GM19463 (cell line): ENCODE measurements around the gene SDHAF2.
"Not testable (repeated sequence)": the region's sequence is repeated elsewhere in the genome, so short reads cannot be mapped to it uniquely, and the experiment has no call there.

Experiments
- ATAC-seq: cut with Tn5 transposase; IDR thresholded peaks from one replicate; pipeline ENCODE4 v1.9.1; 2021; ENCODE audit warnings: mild to moderate bottlenecking, moderate library complexity; ENCODE audit not compliant: unreplicated experiment

The SDHAF2 gene

GRCh38 chr11:61429691-61430582, at the start of gene SDHAF2, which contains the start of gene CPSF7:
TSS of gene SDHAF2 (plus strand) at chr11:61430124. CDS start at chr11:61430147, 23 bp downstream.
TSS of gene CPSF7 (minus strand) at chr11:61429975. CDS start at chr11:61429235, 740 bp downstream.
- ATAC-seq = peak; percentile 89

GRCh38 chr11:61380884-61381283, 49.0 kb upstream of the SDHAF2 start:
- ATAC-seq = no peak

- ATAC-seq = not testable (repeated sequence)
Observed at GRCh38 chr11:61383859-61384258, 46.1 kb upstream of the SDHAF2 start.

- no peak for ATAC-seq
Observed at GRCh38 chr11:61384271-61385242, 45.4 kb upstream of the SDHAF2 start.

- no peak for ATAC-seq
Observed at GRCh38 chr11:61390161-61390560, 39.8 kb upstream of the SDHAF2 start.

- no peak for ATAC-seq
Observed at GRCh38 chr11:61392981-61393595, 36.8 kb upstream of the SDHAF2 start.

GRCh38 chr11:61401173-61401572, 28.8 kb upstream of the SDHAF2 start:
- ATAC-seq = no peak

- no peak for ATAC-seq
Observed at GRCh38 chr11:61401573-61401972, 28.4 kb upstream of the SDHAF2 start.

- ATAC-seq = no peak
Observed at GRCh38 chr11:61403658-61404057, 26.3 kb upstream of the SDHAF2 start.

GRCh38 chr11:61404103-61404502, 25.8 kb upstream of the SDHAF2 start:
- no peak for ATAC-seq

- no peak for ATAC-seq
Observed at GRCh38 chr11:61404641-61405040, 25.3 kb upstream of the SDHAF2 start.

- no peak for ATAC-seq
Observed at GRCh38 chr11:61406067-61406466, 23.9 kb upstream of the SDHAF2 start.

- no peak for ATAC-seq
Observed at GRCh38 chr11:61406991-61407728, 22.8 kb upstream of the SDHAF2 start.

GRCh38 chr11:61411589-61411988, 18.3 kb upstream of the SDHAF2 start:
- no peak for ATAC-seq

GRCh38 chr11:61413496-61413895, 16.4 kb upstream of the SDHAF2 start:
- ATAC-seq = no peak

- ATAC-seq = no peak
Observed at GRCh38 chr11:61414547-61414946, 15.4 kb upstream of the SDHAF2 start.

- ATAC-seq = no peak
Observed at GRCh38 chr11:61415381-61415780, 14.5 kb upstream of the SDHAF2 start.

- ATAC-seq = no peak
Observed at GRCh38 chr11:61416941-61417340, 13.0 kb upstream of the SDHAF2 start.

GRCh38 chr11:61417670-61418069, 12.3 kb upstream of the SDHAF2 start:
- ATAC-seq = no peak

- ATAC-seq = no peak
Observed at GRCh38 chr11:61418136-61418535, 11.8 kb upstream of the SDHAF2 start.
